Gastroesophageal sphincter (tissue), 4 donors: ENCODE data around the gene ITGBL1. TPM values are rescaled to one million over a fixed set of nuclear protein-coding genes. Genes with fewer than 3 reads are reported as not detected.

ENCODE experiments used
- ATAC-seq: fragments of 150-250 bp; one replicate; pipeline ENCODE4 v1.9.1; 2016; ENCODE audit warnings: mild to moderate bottlenecking, moderate library complexity
- H3K27ac ChIP-seq, 4 donors: fragments of 200-600 bp; sonication (generic) in 3 of 4; 1 replicate in 3 of 4; 2 replicates in 1 of 4; pipeline ENCODE4 v1.5.1; 2016 to 2019
- H3K27me3 ChIP-seq: fragments of 200-600 bp; sonication (generic); one replicate; pipeline ENCODE4 v1.5.1; 2019
- H3K36me3 ChIP-seq, 2 donors: fragments of 200-600 bp; sonication (generic); one replicate each; pipeline ENCODE4 v1.5.1; 2019; ENCODE audit warnings: control low read depth in 1 of 2
- H3K4me1 ChIP-seq, 3 donors: fragments of 200-600 bp; sonication (generic); 1 replicate in 2 of 3; 2 replicates in 1 of 3; pipeline ENCODE4 v1.5.1; 2016 to 2019; ENCODE audit warnings: control low read depth in 2 of 3
- H3K4me3 ChIP-seq, 2 donors: fragments of 200-600 bp; sonication (generic); one replicate each; pipeline ENCODE4 v1.5.1; 2019; ENCODE audit warnings: mild to moderate bottlenecking in 1 of 2, moderate library complexity in 1 of 2
- H3K9me3 ChIP-seq, 3 donors: fragments of 200-600 bp; sonication (generic); one replicate each; pipeline ENCODE4 v1.5.1; 2017 to 2019; ENCODE audit warnings: control low read depth in 2 of 3
- CTCF ChIP-seq, 4 experiments: fragments of 200-600 bp in 2 of 4; fragments of 450-650 bp in 2 of 4; sonication (generic) in 1 of 4; IDR thresholded peaks; one replicate each; pipeline ENCODE4 v1.5.1; 2017 to 2019; ENCODE audit warnings: antibody characterized with exemption in 4 of 4, mild to moderate bottlenecking in 2 of 4, moderate library complexity in 2 of 4
- EP300 ChIP-seq: sonication (generic); formaldehyde crosslinking; IDR thresholded peaks from one replicate; pipeline ENCODE4 v1.6.1; 2017; ENCODE audit warnings: antibody characterized with exemption, mild to moderate bottlenecking
- POLR2A ChIP-seq, 2 donors: fragments of 450-650 bp; IDR thresholded peaks; one replicate each; pipeline ENCODE4 v1.6.1; 2017; ENCODE audit warnings: antibody characterized with exemption in 2 of 2, mild to moderate bottlenecking in 2 of 2, moderate library complexity in 1 of 2
- POLR2AphosphoS5 ChIP-seq: sonication (generic); formaldehyde crosslinking; IDR thresholded peaks from one replicate; pipeline ENCODE4 v1.6.1; 2017; ENCODE audit warnings: antibody characterized with exemption
- WGBS, 2 donors: methylation state at CpG; one replicate each; pipeline ENCODE4 v1.1.5; 2018; ENCODE audit warnings: low coverage in 1 of 2; 5-methylcytosine and 5-hydroxymethylcytosine counted together
- total RNA-seq, 4 donors: library from RNA; depleted of rRNA; stranded (reverse); fragments of >200 nt; gene quantifications; one replicate each; pipeline ENCODE4 v1.1.0, GENCODE V29; 2016

ITGBL1 gene
- total RNA-seq, 4 donors from 2014 or later, result 8.6 to 28.0 (median 12.8) TPM

- H3K27me3 ChIP-seq, result no peaks in the 10 kb centered on the region
- no peak overlapping the region for H3K27ac ChIP-seq
- WGBS, 2 donors, result 25 to 100% methylated on average over 1 of the region's 2 CpGs
- no peaks in the 10 kb centered on the region for H3K36me3 ChIP-seq
- H3K9me3 ChIP-seq, result no peaks in the 10 kb centered on the region
- peaks cover 0 to 5% (median 0%) of the 10 kb centered on the region in 3 donors for H3K4me1 ChIP-seq
- no peak for ATAC-seq
- H3K4me3 ChIP-seq, result no peak overlapping the region
- no peak for TF ChIP-seq POLR2A (IDR thresholded peaks at IDR 0.05)
- no peak for TF ChIP-seq EP300
- TF ChIP-seq POLR2AphosphoS5, result no peak
- TF ChIP-seq CTCF (IDR thresholded peaks at IDR 0.05), result no peak
Measured at GRCh38 chr13:101621099-101621498, 168.6 kb downstream of the ITGBL1 start.

GRCh38 chr13:101623470-101624209 is 171.2 kb downstream of the ITGBL1 start:
- no peak overlapping the region for H3K4me3 ChIP-seq
- H3K4me1 ChIP-seq, result peaks cover 0 to 5% (median 0%) of the 10 kb centered on the region in 3 donors
- ATAC-seq, result no peak
- no peaks in the 10 kb centered on the region for H3K27me3 ChIP-seq
- 67% methylated on average over 1 to 2 of the region's 2 CpGs for WGBS, 2 donors
- TF ChIP-seq POLR2A (IDR thresholded peaks at IDR 0.05) (no peak), EP300 (no peak), POLR2AphosphoS5 (no peak), CTCF (IDR thresholded peaks at IDR 0.05) (no peak)
- peak overlapping the region in 3 of 4 donors; percentile 38 to 49 (median 41) for H3K27ac ChIP-seq
- no peaks in the 10 kb centered on the region for H3K9me3 ChIP-seq
- H3K36me3 ChIP-seq, result no peaks in the 10 kb centered on the region

- peak; percentile 15 for ATAC-seq
- Histone ChIP-seq H3K4me3 (no peak overlapping the region), H3K27ac (peak overlapping the region in 3 of 4 donors; percentile 38 to 49 (median 41))
Measured at GRCh38 chr13:101624210-101624922, 171.9 kb downstream of the ITGBL1 start.

GRCh38 chr13:101624981-101625380 is 172.5 kb downstream of the ITGBL1 start:
- no peaks in the 10 kb centered on the region for H3K27me3 ChIP-seq
- peak overlapping the region in 1 of 4 donors; percentile 41 for H3K27ac ChIP-seq
- no peak overlapping the region for H3K4me3 ChIP-seq
- no peak for TF ChIP-seq CTCF (IDR thresholded peaks at IDR 0.05)
- no peak for TF ChIP-seq POLR2AphosphoS5
- H3K36me3 ChIP-seq, result no peaks in the 10 kb centered on the region
- no peak for ATAC-seq
- WGBS, 2 donors, result 36 to 37% methylated on average over 2 to 3 of the region's 3 CpGs
- no peaks in the 10 kb centered on the region for H3K9me3 ChIP-seq
- H3K4me1 ChIP-seq, result peaks cover 0 to 5% (median 0%) of the 10 kb centered on the region in 3 donors

More at GRCh38 chr13:101624210-101624922, 171.9 kb downstream of the ITGBL1 start:
- no peaks in the 10 kb centered on the region for H3K9me3 ChIP-seq
- H3K4me1 ChIP-seq, result peaks cover 0 to 5% (median 0%) of the 10 kb centered on the region in 3 donors
- no peaks in the 10 kb centered on the region for H3K27me3 ChIP-seq
- WGBS, 2 donors, result 14 to 40% methylated on average over 7 to 8 of the region's 8 CpGs
- TF ChIP-seq EP300 (no peak), POLR2A (IDR thresholded peaks at IDR 0.05) (no peak), CTCF (IDR thresholded peaks at IDR 0.05) (no peak), POLR2AphosphoS5 (no peak)
- no peaks in the 10 kb centered on the region for H3K36me3 ChIP-seq
